HG03066 (cell line): ENCODE results near the gene DERL3.
"Not testable (repeated sequence)": the region's sequence is repeated elsewhere in the genome, so short reads cannot be mapped to it uniquely, and the experiment has no call there.

Source experiments
- ATAC-seq: cut with Tn5 transposase; IDR thresholded peaks from one replicate; pipeline ENCODE4 v1.9.1; 2021; ENCODE audit warnings: low read depth; ENCODE audit not compliant: unreplicated experiment

The DERL3 gene

DNA sequence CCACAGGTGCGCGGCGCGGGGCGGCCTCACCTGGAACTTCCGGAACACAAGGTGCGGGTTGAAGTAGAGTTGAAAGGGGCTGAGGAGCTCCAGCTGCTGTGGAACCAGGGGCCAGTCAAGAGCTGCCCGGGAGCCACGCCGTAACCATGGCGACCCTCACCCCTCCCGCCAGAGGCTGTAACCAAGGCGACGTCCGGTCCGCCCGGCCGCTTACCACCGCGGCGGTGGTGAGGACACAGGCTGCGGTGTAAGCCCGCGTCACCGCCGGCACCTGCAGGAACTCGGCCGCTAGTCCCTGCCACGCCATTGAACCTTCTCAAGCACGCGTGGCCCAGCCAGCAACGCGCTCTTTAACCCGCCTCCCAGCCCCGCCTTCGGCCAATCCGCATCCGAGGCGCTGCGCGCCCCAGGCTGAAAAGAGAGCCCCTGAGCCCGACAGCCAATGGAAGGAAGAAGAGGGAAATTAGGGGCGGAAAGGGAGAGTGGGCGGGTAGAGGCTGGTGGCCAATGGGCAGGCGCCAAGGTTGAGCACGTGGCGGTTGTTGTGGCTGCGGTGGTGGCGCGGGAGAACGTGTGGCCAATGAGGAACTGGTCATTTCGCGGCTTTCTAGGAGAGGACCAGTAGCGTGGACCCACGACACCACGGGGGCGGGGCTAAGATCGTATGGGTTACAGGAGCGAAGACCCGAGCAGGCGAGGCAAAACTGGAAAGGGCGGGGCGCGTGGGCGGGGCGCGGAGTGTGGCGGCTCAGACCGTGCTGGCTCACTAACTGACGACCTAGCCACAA lies at the start of gene DERL3:
TSS of gene DERL3 (minus strand) at position 326 of the 788 bp plus-strand sequence. CDS start at position 307, 19 bp downstream.
- ATAC-seq, result peak; percentile 79

GRCh38 chr22:23884140-23884539 lies 45.3 kb upstream of the DERL3 start:
- no peak for ATAC-seq

DNA sequence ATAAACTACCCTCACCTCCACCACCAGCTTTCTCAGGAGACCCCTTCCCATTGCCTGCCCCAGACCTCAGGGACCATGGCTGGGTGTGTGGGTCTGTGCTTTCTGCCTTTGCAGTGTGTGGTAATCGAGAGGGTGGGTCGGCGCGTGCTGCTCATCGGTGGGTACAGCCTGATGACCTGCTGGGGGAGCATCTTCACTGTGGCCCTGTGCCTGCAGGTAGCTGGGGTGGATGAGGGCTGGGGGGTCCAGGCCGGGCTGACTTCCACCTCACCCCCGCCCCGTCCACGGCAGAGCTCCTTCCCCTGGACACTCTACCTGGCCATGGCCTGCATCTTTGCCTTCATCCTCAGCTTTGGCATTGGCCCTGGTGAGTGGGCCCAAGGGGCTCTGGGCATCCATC lies 44.9 kb upstream of the DERL3 start:
- no peak for ATAC-seq

DNA sequence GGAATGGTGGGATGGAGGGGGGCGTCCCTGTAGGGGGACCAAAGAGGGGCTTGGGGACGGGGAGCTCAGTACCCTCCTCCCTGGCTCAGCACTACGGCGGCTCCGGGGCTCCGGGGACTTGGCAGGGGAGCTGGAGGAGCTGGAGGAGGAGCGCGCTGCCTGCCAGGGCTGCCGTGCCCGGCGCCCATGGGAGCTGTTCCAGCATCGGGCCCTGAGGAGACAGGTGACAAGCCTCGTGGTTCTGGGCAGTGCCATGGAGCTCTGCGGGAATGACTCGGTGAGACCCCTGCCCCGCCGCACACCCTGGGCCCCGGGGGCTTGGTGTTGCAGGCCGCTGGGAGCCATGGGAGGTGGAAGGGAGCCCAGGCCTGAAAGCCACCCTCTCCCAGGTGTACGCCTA lies 43.6 kb upstream of the DERL3 start:
- no peak for ATAC-seq

- ATAC-seq, result no peak
These were observed 39.4 kb upstream of the DERL3 start for GRCh38 chr22:23878219-23878618.

DNA sequence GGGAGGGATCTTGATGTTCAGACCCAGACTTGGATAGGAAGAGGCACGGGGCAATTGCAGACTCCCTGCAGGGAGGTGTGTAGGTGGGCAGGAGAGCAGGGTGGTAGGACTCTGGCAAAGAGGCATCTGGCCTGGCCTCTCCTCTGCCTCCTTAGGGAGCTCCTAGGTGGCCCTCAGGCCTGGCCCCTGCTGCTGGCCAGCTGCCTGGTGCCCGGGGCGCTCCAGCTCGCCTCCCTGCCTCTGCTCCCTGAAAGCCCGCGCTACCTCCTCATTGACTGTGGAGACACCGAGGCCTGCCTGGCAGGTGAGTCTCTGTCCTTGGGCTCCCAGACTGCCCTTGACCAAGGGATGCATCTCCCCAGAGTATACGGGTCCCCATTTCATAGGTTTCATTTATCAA lies 38.8 kb upstream of the DERL3 start:
- ATAC-seq, result no peak

DNA sequence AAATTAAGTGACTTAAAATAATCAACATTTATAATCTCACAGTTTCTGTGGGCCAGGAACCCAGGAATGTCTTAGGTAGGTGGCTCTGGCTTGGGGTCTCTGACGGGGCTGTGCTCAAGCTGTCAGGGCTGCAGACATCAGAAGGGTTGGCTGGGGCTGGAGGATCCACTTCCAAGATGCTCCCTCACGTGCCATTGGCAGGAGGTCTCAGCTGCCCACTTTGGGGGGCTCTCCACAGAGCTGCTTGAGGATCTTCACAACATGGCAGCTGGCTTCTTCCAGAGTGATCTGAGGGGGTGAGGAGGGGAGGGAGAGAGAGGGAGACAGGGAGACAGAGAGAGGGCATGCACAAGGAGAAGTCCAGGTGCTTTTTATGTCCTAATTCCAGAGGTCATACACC lies 37.0 kb upstream of the DERL3 start:
- ATAC-seq, result no peak

GRCh38 chr22:23874871-23875270 lies 36.1 kb upstream of the DERL3 start:
- no peak for ATAC-seq

DNA sequence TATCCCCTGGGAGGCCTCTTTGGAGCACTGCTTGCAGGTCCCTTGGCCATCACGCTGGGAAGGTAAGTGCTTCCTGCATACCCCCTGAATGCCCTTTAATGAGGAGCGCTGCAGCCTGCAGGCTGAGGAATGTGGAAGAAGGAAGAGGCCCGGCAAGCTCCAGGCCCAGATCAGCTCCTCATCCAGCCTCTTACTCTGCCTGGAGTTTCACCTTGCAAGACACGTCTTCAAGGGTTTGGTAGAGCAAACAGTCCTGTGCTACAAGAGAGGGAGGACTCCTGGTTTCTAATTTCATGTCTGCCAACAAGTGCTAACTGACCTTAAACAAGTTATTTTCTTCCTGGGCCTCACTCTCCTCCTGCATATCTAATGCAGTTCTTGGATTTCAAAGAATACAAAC lies 29.8 kb upstream of the DERL3 start:
- ATAC-seq, result no peak

DNA sequence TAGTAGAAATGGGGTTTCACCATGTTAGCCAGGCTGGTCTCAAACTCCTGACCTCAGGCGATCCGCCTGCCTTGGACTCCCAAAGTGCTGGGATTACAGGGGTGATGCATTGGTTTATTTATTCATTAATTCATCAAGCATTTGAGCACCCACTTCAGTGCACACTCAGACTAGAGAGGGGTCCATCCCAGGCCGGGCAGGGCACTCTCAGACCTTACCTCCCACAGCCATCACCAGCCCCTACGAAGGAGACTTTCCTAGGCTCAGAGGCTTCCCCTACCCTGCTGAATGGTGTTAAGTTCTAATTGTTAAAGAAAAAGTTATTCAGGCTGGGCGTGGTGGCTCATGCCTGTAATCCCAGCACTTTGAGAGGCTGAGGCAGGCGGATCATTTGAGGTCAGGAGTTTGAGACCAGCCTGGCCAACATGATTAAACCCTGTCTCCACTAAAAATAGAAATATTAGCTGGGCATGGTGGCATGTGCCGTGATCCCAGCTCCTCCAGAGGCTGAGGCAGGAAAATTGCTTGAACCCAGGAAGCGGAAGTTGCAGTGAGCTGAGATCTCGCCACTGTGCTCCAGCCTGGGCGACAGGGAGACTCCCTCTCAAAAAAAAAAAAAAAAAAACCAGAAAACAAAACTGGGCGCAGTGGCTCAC lies 25.8 kb upstream of the DERL3 start:
- not testable (repeated sequence) for ATAC-seq

DNA sequence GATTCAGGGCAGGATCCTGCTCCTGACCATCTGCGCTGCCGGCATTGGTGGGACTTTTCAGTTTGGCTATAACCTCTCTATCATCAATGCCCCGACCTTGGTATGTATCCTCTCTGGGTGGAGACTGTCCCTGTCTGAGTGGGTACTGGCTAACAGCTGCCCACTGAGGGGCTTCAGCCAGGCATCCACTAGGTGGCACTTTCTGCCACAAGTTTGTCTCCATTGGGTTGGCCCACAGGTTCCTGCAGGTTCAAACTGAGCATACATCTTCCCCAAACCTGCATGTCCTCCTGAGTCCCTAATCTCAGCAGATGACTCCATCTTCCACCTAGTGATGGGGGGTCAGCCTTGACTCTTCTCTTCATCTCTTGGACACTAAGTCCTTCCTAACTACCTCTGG lies 23.3 kb upstream of the DERL3 start:
- ATAC-seq, result no peak

GRCh38 chr22:23860187-23860586 lies 21.4 kb upstream of the DERL3 start:
- ATAC-seq, result not testable (repeated sequence)

DNA sequence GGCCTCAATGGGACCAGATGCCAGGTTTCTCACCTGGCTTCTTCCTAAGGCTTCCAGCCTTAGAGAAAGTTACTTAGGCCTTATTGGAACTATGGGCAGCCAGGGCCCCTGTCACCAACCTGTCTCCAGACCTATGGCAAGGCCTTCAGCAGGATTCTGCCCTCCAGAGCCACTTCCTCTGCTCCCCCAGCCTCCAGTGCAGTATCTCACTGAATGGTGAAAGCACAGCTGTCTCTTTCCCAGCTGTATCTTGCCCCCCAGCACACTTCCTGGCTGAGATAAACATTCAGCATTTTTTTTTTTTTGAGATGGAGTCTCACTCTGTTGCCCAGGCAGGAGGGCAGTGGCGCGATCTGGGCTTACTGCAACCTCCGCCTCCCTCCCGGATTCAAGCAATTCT lies 20.4 kb upstream of the DERL3 start:
- no peak for ATAC-seq

DNA sequence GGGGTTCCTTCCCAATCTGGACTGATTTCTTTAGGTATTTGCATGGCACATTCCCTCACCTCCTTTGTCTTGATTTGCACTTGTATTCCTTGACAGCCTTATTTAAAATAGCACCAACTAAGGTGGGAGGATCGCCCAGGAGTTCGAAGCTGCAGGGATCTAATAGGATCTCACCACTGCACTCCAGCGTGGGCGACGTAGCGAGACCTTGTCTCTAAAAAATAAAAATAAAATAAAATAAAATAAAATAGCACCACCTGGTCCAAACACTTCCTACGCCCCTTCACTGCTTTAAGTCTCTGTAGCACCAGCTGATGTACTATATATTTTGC lies 19.6 kb upstream of the DERL3 start:
- ATAC-seq, result no peak

- peak; percentile 84 for ATAC-seq
These were observed 19.0 kb upstream of the DERL3 start, which contains the start of gene SLC2A11 for GRCh38 chr22:23857606-23858483. Gene SLC2A11 (plus strand): TSS chr22:23857875. CDS start chr22:23858000, 125 bp downstream.

GRCh38 chr22:23856721-23857605 lies 18.2 kb upstream of the DERL3 start:
- ATAC-seq, result peak; percentile 43

GRCh38 chr22:23850136-23850611 lies 11.4 kb upstream of the DERL3 start:
- ATAC-seq, result peak; percentile 52

DNA sequence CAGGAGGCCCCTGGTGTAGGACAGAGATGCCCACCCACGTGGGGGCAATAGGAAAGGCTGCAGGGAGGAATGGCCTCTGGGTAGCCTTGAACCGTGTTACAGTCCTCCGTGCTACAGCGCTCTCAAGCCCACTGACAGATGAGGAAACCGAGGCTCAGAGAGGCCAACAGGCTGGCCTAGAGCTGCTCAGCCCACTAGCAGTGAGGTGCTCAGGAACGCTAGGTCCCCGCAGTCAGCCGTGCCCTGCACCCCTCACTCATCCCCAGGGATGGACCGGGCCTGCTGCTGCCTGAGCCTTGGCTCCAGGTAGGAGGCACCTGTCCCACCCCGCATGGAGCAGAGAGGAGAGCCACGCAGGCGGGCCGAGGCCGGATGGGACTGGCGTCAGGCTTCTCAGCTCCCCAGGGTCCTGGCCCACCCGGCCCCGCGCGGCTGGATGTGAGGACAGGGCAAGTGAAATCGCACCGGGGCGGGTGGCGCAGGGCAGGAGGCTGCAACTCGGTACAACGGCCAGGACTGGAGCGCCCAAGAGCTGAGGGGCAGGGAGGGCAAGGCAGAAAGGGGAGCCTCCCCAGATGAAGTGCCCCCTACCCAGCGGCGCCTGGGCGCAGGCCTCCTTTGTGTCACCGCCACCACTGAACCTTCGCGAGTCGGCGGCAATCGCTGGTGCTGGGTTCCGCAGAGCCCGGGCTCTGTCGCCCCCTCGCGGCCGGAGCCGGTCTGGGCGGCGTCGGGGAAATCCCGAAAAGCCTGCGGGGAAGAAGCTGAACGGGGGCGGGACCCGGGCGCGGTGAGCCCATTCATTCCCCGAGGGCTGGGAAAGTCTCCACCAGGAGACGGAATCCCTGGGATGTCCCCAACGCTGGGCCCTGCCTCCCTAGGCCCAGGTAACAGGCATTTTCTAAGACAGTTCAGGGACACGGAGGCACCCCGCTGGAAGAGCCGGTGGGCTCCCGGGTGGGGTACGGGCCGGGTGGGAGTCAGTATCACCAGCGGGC lies 10.5 kb upstream of the DERL3 start:
- ATAC-seq, result no peak
